Calu3 (cell line): ENCODE results near the gene MRPL24. TPM values are rescaled to one million over a fixed set of nuclear protein-coding genes. Genes with fewer than 3 reads are reported as not detected.

ENCODE experiments used
- BruUV-seq: library from RNA; stranded (reverse); fragments of 400-500 nt; replicated peaks from 2 replicates; lab custom pipeline; 2021; lab: Mats Ljungman, UMichigan
- CTCF ChIA-PET: fragments of 300-600 bp; sonication (Branson Sonifier 250); formaldehyde crosslinking; loops from one replicate; lab custom pipeline; 2022; ENCODE audit warnings: antibody characterized with exemption; lab: Charles Lee
- DNase-seq: peaks from one replicate; pipeline ENCODE4 v3.0.0; 2022
- H3K27ac Mint-ChIP-seq: one replicate; pipeline ENCODE4 v1.8.0; 2022; ENCODE audit warnings: mixed read lengths; ENCODE audit not compliant: unreplicated experiment
- H3K27me3 Mint-ChIP-seq: one replicate; pipeline ENCODE4 v1.8.0; 2022; ENCODE audit warnings: mixed read lengths; ENCODE audit not compliant: unreplicated experiment
- H3K36me3 Mint-ChIP-seq: one replicate; pipeline ENCODE4 v1.8.0; 2022; ENCODE audit warnings: mild to moderate bottlenecking, moderate library complexity, mixed read lengths; ENCODE audit not compliant: insufficient read depth, unreplicated experiment
- H3K4me1 Mint-ChIP-seq: one replicate; pipeline ENCODE4 v1.8.0; 2022; ENCODE audit warnings: mild to moderate bottlenecking, low read depth, mixed read lengths; ENCODE audit not compliant: unreplicated experiment
- H3K4me3 Mint-ChIP-seq: one replicate; pipeline ENCODE4 v1.8.0; 2022; ENCODE audit warnings: mild to moderate bottlenecking, low read depth, moderate library complexity, mixed read lengths; ENCODE audit not compliant: unreplicated experiment
- H3K9me3 Mint-ChIP-seq: one replicate; pipeline ENCODE4 v1.8.0; 2022; ENCODE audit warnings: low read depth, mixed read lengths; ENCODE audit not compliant: unreplicated experiment
- CTCF ChIP-seq: fragments of 200-600 bp; IDR thresholded peaks from one replicate; pipeline ENCODE4 v1.8.0; 2022; ENCODE audit warnings: antibody characterized with exemption; ENCODE audit not compliant: unreplicated experiment
- intact Hi-C: fragments of 100-400 bp; cut with micrococcal nuclease; formaldehyde crosslinking; loops from one replicate; pipeline ENCODE4 v1.10.0; 2022; ENCODE audit not compliant: unreplicated experiment
- total RNA-seq: library from RNA; stranded (reverse); gene quantifications from 2 replicates; pipeline ENCODE4 v1.2.3, GENCODE V29; 2022

The MRPL24 gene
- total RNA-seq, 1 experiment from 2014 or later, result 138 TPM

DNA sequence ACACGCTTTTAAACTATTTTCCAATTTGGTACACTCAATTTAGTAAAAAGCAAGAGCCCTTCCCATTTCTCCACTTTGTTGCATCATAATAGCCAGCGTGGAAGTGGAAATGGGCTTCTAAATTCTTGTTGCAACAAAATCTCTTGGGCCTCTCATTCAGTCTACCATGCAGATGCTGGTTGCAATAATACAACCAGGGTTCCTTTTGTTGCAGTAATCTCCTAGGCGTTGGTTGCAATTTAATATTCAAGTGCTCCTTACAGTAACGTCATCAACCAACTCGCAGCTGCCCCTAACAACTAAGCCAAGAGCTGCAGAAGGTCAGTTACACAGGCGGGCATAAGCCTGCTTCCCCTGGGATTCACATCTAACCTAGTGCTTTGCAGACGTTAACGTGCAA lies 13.3 kb upstream of the MRPL24 start:
- Mint-ChIP-seq H3K4me3 (no peak overlapping the region), H3K36me3 (peaks cover 40% of the 10 kb centered on the region), H3K4me1 (peaks cover 8% of the 10 kb centered on the region), H3K9me3 (no peaks in the 10 kb centered on the region), H3K27ac (no peak overlapping the region), H3K27me3 (no peaks in the 10 kb centered on the region)
- no peak for DNase-seq
- TF ChIP-seq CTCF, result no peak
- no TSS peak for BruUV-seq
- intact Hi-C loops, result no loop called here
- CTCF ChIA-PET, result interaction anchor here (0.6 to 0.8 kb wide), 2 partner anchors 8 to 29 kb away, joined by 3 read pairs; no protein-coding TSS in a partner anchor

GRCh38 chr1:156752843-156753482 lies 12.1 kb upstream of the MRPL24 start:
- CTCF ChIA-PET, result interaction anchor here (0.9 to 2.0 kb wide), 2 partner anchors 12 to 25 kb away, joined by 4 to 9 read pairs; partner anchors contain the start of genes METTL25B and MRPL24
- Mint-ChIP-seq H3K36me3 (peaks cover 52% of the 10 kb centered on the region), H3K9me3 (no peaks in the 10 kb centered on the region), H3K4me3 (peak overlapping the region; percentile 67), H3K4me1 (peaks cover 20% of the 10 kb centered on the region), H3K27me3 (no peaks in the 10 kb centered on the region), H3K27ac (peak overlapping the region; percentile 22)
- no TSS peak for BruUV-seq
- TF ChIP-seq CTCF, result no peak
- DNase-seq, result no peak
- intact Hi-C loops, result loop anchor here (2.0 kb wide), 1 partner anchor 14 kb away; the partner anchor contains the start of gene PRCC

GRCh38 chr1:156751757-156752481 lies 11.0 kb upstream of the MRPL24 start:
- no TSS peak for BruUV-seq
- Mint-ChIP-seq H3K27me3 (no peaks in the 10 kb centered on the region), H3K27ac (peak overlapping the region; percentile 93), H3K4me3 (peak overlapping the region; percentile 67), H3K4me1 (peaks cover 31% of the 10 kb centered on the region), H3K9me3 (no peaks in the 10 kb centered on the region), H3K36me3 (peaks cover 61% of the 10 kb centered on the region)
- intact Hi-C loops, result loop anchor here (2.0 kb wide), 1 partner anchor 15 kb away; the partner anchor contains the start of gene PRCC
- peak; percentile 98 for DNase-seq
- CTCF ChIA-PET, result interaction anchor here (0.6 to 2.0 kb wide), 10 partner anchors 11 to 528 kb away, joined by 3 to 17 read pairs (median 5); partner anchors contain the start of genes ISG20L2, METTL25B and MRPL24
- TF ChIP-seq CTCF, result no peak

- BruUV-seq, result no TSS peak
- intact Hi-C loops, result no loop called here
- H3K27me3 Mint-ChIP-seq, result no peaks in the 10 kb centered on the region
- no peak for DNase-seq
- H3K9me3 Mint-ChIP-seq, result no peaks in the 10 kb centered on the region
- peak within 1 kb of the TSS; percentile 93 for H3K27ac Mint-ChIP-seq
- peak within 1 kb of the TSS; percentile 67 for H3K4me3 Mint-ChIP-seq
- TF ChIP-seq CTCF, result peak; percentile 12
- H3K4me1 Mint-ChIP-seq, result peaks cover 36% of the 10 kb centered on the region
- peaks cover 66% of the 10 kb centered on the region for H3K36me3 Mint-ChIP-seq
- CTCF ChIA-PET, result interaction anchor here (0.6 to 2.0 kb wide), 8 partner anchors 10 to 529 kb away, joined by 3 to 17 read pairs (median 5); partner anchors contain the start of genes ISG20L2 and MRPL24
These were observed 10.5 kb upstream of the MRPL24 start, which contains the start of gene HDGF for GRCh38 chr1:156751451-156751756. TSS of gene HDGF (minus strand) at chr1:156751675. CDS start at chr1:156751429, 246 bp downstream.
